GM12872 (cell line): ENCODE data around the gene DYRK1A.

Source experiments
- TF ChIP-seq, protein P1 (sequence below): IDR thresholded peaks from 3 replicates; pipeline ENCODE4 v1.5.1; 2011; ENCODE audit warnings: low read depth, mild to moderate bottlenecking, low read length, moderate library complexity; ENCODE audit not compliant: insufficient read depth

DYRK1A gene

DNA sequence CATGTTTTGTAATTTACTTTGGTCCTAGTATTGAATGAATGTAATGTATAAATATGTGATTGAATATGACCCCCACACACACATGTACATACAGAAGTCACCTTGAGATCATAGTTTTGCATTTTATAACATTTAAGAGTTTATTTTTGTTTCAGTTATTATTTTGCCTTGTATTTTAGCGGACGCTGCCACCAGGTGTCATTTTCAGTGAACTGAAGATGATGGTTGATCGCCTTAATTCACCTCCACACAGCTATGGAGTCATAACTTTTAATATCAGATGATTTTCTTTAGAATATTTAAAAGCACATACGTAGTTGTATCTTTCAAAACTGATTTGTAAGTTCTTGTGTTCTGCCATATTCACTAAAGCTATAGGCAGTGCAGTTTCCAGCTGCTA is 130.4 kb downstream of the DYRK1A start:
- TF ChIP-seq, protein P1, sequence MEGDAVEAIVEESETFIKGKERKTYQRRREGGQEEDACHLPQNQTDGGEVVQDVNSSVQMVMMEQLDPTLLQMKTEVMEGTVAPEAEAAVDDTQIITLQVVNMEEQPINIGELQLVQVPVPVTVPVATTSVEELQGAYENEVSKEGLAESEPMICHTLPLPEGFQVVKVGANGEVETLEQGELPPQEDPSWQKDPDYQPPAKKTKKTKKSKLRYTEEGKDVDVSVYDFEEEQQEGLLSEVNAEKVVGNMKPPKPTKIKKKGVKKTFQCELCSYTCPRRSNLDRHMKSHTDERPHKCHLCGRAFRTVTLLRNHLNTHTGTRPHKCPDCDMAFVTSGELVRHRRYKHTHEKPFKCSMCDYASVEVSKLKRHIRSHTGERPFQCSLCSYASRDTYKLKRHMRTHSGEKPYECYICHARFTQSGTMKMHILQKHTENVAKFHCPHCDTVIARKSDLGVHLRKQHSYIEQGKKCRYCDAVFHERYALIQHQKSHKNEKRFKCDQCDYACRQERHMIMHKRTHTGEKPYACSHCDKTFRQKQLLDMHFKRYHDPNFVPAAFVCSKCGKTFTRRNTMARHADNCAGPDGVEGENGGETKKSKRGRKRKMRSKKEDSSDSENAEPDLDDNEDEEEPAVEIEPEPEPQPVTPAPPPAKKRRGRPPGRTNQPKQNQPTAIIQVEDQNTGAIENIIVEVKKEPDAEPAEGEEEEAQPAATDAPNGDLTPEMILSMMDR: 0 out of 3 replicates have a peak, but pooled peaks have one; percentile 5

DNA sequence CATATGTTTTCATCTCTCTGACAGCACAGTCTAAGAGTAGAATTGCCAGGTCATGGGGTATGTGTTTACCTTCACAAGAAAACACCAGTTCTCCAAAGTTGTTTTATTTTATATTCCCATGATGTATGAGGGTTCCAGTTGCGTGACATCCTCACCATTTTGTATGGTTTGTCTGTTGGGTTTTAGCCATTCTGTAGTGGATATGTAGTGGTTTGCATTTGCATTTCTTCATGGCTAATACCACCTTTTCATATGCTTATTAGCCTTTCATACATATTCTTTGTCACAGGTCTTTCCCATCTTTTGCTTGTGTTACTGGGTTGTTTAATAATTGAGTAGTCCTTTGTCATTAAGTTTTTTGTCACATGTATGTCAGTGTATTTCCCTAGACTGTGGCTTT is 132.1 kb downstream of the DYRK1A start:
- TF ChIP-seq, protein P1: no peak

DNA sequence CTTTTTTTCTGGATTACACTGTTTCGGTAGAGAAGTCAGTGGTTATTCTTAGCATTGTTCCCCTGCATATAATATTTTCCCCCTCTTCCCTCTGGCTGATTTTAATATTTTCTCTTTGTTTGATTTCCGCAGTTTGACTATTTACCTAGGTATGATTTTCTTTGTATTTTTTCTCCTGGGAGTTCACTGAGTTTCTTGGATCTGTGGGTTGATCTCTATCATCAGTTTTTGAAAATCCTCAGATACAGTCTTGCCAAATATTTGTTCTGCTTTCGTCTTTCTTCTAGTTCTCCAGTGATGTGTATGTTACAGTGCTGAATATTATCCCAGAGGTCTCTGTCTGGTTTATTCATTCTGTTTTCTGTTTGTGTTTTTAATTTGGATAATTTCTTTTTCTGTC is 136.4 kb downstream of the DYRK1A start:
- TF ChIP-seq, protein P1: no peak

DNA sequence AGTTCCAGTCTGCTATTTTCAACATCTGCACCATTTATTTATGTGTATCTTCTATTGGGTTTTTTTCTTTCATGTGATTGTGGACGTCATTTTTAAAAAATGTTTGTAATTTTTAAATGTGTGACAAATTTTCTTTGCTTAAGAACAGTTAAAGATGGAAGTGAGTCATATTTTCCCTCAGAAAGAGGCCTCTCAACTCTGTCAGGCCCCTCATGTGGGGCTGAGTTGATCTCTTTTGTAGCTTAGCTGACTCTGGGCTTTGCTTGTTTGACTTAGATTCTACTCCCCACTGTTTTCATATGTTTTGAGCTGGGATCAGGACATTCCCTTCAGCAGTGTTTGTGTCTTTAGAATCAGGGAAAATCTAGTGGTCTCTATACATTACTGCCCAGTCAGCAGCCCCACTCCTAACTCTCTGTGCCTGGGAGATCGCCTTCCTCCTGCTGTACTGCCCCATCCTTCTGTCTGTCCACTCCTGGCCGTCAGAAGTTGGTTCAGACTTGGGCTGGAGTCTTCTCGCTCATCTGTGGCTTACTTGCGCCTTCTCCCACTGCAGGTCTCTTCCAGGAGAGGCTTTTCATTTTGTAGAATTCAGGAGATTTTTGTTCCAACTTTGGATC is 137.4 kb downstream of the DYRK1A start:
- TF ChIP-seq, protein P1: no peak

DNA sequence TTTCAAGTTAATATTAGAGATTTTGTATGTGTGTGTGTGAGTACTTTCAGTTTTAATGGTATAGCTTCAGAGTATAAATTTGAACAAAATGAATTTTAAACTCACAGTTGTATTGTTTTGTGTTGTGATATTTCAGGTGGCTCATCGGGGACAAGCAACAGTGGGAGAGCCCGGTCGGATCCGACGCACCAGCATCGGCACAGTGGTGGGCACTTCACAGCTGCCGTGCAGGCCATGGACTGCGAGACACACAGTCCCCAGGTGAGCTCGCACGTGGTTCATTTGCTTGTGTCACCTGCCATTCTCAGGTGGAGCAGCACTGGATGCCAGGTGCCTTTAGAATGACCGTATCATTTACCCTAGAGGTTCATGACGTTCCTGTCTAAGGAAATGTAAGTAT is 139.4 kb downstream of the DYRK1A start:
- TF ChIP-seq, protein P1: no peak

DNA sequence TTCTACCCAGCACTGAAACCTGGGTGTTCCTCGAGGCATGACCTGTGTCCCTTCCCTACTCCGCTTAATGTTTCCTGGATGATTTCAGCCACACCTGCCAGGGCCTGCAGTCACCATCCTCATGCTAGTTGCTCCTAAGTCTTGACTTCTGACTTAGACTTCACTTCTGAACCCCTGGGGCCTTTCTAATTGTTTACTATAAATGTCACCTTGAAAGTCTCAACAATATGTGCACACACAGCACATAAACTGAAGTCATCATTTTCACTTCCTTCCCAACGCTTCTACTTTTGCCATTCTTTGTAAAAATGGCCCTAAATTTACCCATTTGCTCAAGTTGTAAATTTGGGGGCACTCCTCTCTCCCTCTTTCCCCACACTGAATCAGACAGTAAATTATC is 141.1 kb downstream of the DYRK1A start:
- TF ChIP-seq, protein P1: no peak

DNA sequence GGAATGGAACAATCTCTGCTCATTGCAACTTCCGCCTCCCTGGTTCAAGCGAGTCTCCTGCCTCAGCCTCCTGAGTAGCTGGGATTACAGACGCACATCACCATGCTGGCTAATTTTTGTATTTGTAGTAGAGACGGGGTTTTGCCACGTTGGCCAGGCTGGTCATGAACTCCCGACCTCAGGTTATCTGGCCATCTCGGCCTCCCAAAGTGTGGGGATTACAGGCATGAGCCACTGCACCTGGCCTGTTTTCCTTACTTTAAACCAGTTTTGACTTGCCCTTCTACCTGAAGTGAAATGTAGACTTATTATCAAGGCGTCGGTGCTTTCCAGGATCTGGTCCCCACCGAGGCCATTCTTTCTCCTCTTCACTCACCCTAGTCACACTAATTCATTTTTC is 141.8 kb downstream of the DYRK1A start:
- TF ChIP-seq, protein P1: no peak
